ENCODE data around the gene LRRC41. TPM values are rescaled to one million over a fixed set of nuclear protein-coding genes. Genes with fewer than 3 reads are reported as not detected.

Gene LRRC41
- total and polyA plus RNA-seq, 7 donors, result 34.1 to 76.7 (median 53.7) TPM

- no peaks in the 10 kb centered on the region for H3K9me3 ChIP-seq
- peaks cover 9 to 86% of the 10 kb centered on the region in 2 donors for H3K36me3 ChIP-seq (ENCODE audit: insufficient read depth in 1 of 2, low read depth in 1 of 2)
- H3K4me3 ChIP-seq, result no peak overlapping the region
- ATAC-seq (no peak), DNase-seq (no peak)
- no peaks in the 10 kb centered on the region for H3K27me3 ChIP-seq (ENCODE audit: insufficient read depth in 3 of 3, low read length in 2 of 3)
- peaks cover 31% of the 10 kb centered on the region for H3K4me1 ChIP-seq
- no peak for TF ChIP-seq CTCF (IDR thresholded peaks at IDR 0.05)
- H3K27ac ChIP-seq, result peak overlapping the region; percentile 24
- 95 to 97% (median 96%) methylated on average over 5 of the region's 5 CpGs for WGBS, 3 donors
- intact Hi-C loops (cut with DNase I), result no loop called here
Observed at GRCh38 chr1:46289134-46289494, 14.3 kb downstream of the LRRC41 start.

GRCh38 chr1:46288485-46289133 is 14.8 kb downstream of the LRRC41 start:
- no peak overlapping the region for H3K4me3 ChIP-seq
- no peaks in the 10 kb centered on the region for H3K27me3 ChIP-seq (ENCODE audit: insufficient read depth in 3 of 3, low read length in 2 of 3)
- ATAC-seq (no peak), DNase-seq (no peak)
- WGBS, 3 donors, result 76 to 84% (median 83%) methylated on average over 1 of the region's 1 CpG
- intact Hi-C loops (cut with DNase I), result no loop called here
- peaks cover 12 to 86% of the 10 kb centered on the region in 2 donors for H3K36me3 ChIP-seq (ENCODE audit: insufficient read depth in 1 of 2, low read depth in 1 of 2)
- peak overlapping the region; percentile 24 for H3K27ac ChIP-seq
- H3K9me3 ChIP-seq, result no peaks in the 10 kb centered on the region
- peaks cover 36% of the 10 kb centered on the region for H3K4me1 ChIP-seq
- no peak for TF ChIP-seq CTCF (IDR thresholded peaks at IDR 0.05)

GRCh38 chr1:46285730-46286477 is 17.5 kb downstream of the LRRC41 start:
- ATAC-seq, result peak; percentile 94 to 95 (median 94)
- Histone ChIP-seq H3K9me3 (no peaks in the 10 kb centered on the region), H3K4me1 (peaks cover 53% of the 10 kb centered on the region), H3K36me3 (ENCODE audit: insufficient read depth in 1 of 2, low read depth in 1 of 2) (peaks cover 12 to 80% of the 10 kb centered on the region in 2 donors), H3K27me3 (ENCODE audit: insufficient read depth in 3 of 3, low read length in 2 of 3) (no peaks in the 10 kb centered on the region), H3K27ac (peak overlapping the region; percentile 89), H3K4me3 (no peak overlapping the region)
- no peak for TF ChIP-seq CTCF (IDR thresholded peaks at IDR 0.05)
- intact Hi-C loops (cut with DNase I), result loop anchor here in 1 of 2 donors (2.0 kb wide), 1 partner anchor 17 kb away; the partner anchor contains the start of genes LRRC41 and UQCRH
- DNase-seq, result peak; percentile 76 to 90
- WGBS, 3 donors, result 35 to 53% (median 36%) methylated on average over 27 of the region's 27 CpGs

- Histone ChIP-seq H3K4me3 (no peak overlapping the region), H3K36me3 (ENCODE audit: insufficient read depth in 1 of 2, low read depth in 1 of 2) (peaks cover 15 to 80% of the 10 kb centered on the region in 2 donors), H3K27ac (peak overlapping the region; percentile 89), H3K27me3 (ENCODE audit: insufficient read depth in 3 of 3, low read length in 2 of 3) (no peaks in the 10 kb centered on the region), H3K9me3 (no peaks in the 10 kb centered on the region), H3K4me1 (peaks cover 53% of the 10 kb centered on the region)
- TF ChIP-seq CTCF (IDR thresholded peaks at IDR 0.05), result no peak
- 74 to 82% (median 79%) methylated on average over 3 of the region's 3 CpGs for WGBS, 3 donors
- DNase-seq (no peak), ATAC-seq (no peak)
- intact Hi-C loops (cut with DNase I), result no loop called here
Observed at GRCh38 chr1:46284597-46285564, 18.5 kb downstream of the LRRC41 start.

All from psoas muscle (tissue), 8 donors.